NCI-H446 treated with DMSO at 0.1 percent for 48 hours (cell line): ENCODE data around the gene NHLRC2.

Experiments
- DNase-seq: peaks from one replicate; lab custom pipeline; 2025; lab: John Stamatoyannopoulos, UW

Gene NHLRC2

DNA sequence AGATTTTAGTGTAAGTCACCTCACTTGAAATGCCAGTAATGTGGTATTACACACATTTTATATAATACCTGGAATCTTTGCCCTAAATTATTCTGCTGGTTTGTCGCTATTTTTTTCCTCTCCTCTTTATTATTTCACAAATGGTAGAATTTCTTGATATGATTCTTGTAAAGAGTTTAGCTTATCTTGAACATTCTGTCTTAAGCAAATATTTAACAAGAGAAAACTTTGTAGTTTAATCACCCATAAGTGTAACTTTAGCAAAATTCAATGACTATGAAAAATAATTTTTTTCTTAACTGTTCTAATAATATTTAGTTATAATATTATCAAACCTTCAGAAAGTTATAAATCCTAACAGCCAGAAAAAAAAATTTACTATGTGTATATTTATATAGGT lies 56.7 kb downstream of the NHLRC2 start:
- DNase-seq = no peak

DNA sequence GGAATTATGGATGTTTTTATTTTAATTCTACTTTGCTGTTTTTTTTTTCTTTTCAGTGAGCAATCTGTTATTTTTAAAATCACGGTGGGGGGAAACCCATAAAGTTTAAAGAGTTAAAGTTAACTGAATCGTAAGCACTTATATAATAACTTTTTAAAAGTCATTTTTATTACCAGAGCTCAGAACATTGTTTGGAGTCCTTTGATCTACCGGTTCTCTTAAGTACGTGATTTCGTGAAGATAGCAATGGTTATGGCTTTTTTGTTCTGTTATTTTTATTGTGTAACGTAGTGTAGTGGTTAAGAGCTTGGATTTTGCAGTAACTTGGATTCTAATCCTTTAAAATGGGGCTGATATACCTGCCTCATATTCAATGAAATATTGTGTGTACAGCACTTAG lies 57.4 kb downstream of the NHLRC2 start:
- DNase-seq = no peak

GRCh38 chr10:113912582-113912981 lies 58.1 kb downstream of the NHLRC2 start:
- DNase-seq = no peak

DNA sequence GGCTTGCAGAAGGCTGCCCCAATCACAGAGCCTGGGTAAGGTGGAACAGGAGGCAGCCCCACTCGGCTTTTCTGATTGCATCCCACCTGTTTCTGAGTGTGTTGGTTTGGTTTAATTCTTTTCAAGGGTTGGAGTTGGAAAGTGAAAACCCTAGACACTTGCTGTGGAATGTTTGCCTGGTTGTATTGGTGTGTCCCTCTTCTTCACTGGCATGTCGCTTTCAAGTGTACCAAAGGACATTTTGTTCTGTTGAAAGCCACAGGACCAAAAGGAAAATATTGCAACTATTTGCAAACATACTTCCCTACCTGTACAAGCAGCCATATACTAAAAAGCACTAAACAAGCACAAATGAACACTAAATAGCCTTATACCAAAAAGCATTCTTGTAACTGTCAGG lies 60.5 kb downstream of the NHLRC2 start:
- DNase-seq = no peak

GRCh38 chr10:113915540-113915939 lies 61.1 kb downstream of the NHLRC2 start:
- DNase-seq = no peak

DNA sequence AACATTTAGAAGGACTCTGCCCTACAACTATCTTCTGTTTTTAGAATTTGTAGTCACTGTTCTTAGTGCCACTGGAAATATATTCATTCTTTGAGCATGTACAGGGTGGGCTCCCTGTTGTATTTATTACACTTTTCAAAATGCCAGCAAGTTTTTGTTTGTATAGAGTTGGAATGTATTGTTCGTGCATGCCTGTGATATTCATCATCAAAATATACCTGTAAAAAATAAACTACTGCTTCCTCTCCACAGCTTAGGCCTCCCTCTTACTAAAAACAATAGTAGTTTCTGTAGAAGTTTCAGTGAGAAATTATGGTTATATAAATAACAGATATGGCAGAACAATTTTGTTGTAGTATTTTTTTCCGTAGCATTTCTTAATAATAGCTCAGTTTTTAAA lies 61.6 kb downstream of the NHLRC2 start:
- no peak for DNase-seq

DNA sequence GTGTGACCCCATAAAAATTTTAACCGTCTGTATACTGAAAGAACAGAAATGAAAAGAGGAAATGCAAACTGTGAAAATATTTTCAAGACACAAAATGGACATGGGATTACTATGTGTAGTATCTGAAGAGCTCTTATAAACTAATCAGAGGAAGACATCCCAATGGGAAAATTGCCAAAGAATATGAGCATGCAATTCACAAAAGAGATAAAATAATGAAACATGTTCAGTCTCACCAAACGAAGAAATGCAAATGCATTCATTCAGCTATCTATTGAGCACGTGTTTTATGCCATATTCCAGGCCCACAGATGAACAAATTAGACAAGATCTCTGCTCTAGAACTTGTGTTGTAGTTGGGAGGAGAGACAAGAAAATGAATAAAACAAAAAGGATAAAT lies 63.2 kb downstream of the NHLRC2 start:
- no peak for DNase-seq

DNA sequence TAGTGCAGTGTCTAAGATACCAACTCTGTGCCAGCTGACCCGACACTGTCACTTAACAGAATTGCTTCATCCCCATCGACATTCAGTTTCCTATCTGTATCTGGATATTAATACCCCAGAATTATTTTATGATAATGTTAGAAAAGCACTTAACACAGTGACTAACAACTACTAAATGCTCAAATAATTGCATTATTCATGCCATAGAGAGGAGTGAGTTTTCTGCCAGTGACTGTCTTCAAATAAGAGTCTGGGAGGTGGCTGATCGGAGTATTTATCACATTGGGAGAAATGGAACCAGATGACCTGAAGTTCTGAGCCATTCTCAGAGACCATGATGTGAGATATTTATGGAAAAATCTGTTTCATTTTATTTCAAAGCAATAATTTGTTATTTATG lies 65.7 kb downstream of the NHLRC2 start:
- DNase-seq = no peak

GRCh38 chr10:113920875-113921274 lies 66.4 kb downstream of the NHLRC2 start:
- no peak for DNase-seq

- no peak for DNase-seq
Measured at GRCh38 chr10:113921561-113922370, 67.3 kb downstream of the NHLRC2 start.

GRCh38 chr10:113922787-113923570 lies 68.5 kb downstream of the NHLRC2 start:
- no peak for DNase-seq

GRCh38 chr10:113924186-113924585 lies 69.7 kb downstream of the NHLRC2 start:
- DNase-seq = no peak

GRCh38 chr10:113924664-113925063 lies 70.2 kb downstream of the NHLRC2 start:
- DNase-seq = no peak

GRCh38 chr10:113927440-113927839 lies 73.0 kb downstream of the NHLRC2 start:
- no peak for DNase-seq

DNA sequence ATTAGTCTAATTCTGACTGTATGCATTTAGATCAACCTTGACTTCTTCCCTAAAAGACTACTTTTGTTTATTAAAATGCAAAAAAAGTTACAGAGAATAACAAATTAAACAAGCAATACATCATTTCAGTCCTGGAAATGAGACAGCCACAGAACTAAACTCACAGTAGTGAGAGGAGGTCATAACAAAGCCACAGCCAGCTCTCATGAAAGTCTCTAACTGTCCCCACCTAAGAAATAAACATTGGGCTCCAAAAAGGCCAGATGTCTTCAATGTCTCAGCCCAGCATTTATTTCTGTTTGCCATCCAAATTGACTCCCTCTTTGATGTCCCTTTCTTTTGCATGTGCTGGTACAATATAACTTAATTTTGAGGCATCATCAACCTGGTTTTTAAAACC lies 74.4 kb downstream of the NHLRC2 start:
- no peak for DNase-seq

DNA sequence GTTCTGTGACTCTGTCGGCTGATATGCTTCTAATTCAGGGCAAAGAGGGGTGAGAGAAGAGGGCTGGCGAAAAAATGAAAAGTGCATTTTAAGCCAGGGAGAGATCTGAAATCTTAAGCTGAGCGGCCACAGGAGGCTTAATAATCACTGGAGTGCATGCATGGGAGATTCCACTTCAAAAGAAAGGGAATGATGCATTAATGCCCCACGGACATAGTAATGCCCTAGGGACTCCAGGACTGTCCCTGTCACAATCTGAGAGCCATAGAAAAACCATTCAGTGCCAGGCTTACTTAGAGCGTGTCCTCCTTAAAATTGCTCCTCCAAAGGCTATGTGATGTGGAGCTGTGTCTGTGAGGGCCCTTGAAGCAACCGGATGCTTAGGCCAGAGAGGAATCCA lies 75.1 kb downstream of the NHLRC2 start:
- no peak for DNase-seq

DNA sequence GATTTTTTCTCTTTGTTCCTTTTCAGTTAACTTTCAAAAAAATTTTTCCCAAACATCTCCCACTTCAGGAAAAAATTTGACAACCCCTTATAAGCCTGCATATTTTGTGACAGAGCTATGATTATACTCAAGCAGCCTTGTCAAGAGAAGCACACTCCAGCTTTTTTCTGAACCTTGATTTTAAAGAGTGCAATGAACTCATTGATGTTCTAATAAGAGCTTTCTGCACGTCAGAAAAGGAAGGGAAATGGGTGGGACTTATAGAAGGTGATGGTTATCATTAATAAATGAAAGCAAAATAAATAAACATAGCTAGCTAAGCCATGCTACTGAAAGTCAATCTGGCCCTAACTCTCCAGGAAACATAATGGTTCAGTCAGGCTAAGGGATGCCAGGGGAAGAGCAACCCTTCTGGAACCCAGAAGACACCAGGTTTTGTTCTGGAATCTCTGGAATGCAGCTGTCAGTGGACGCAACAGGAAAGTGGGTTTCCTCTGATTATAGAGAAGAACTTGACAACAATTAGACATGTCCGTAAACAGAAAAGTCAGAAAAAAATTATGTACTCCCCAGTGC lies 76.1 kb downstream of the NHLRC2 start:
- DNase-seq = no peak

- no peak for DNase-seq
Measured at GRCh38 chr10:113932854-113933253, 78.4 kb downstream of the NHLRC2 start.

DNA sequence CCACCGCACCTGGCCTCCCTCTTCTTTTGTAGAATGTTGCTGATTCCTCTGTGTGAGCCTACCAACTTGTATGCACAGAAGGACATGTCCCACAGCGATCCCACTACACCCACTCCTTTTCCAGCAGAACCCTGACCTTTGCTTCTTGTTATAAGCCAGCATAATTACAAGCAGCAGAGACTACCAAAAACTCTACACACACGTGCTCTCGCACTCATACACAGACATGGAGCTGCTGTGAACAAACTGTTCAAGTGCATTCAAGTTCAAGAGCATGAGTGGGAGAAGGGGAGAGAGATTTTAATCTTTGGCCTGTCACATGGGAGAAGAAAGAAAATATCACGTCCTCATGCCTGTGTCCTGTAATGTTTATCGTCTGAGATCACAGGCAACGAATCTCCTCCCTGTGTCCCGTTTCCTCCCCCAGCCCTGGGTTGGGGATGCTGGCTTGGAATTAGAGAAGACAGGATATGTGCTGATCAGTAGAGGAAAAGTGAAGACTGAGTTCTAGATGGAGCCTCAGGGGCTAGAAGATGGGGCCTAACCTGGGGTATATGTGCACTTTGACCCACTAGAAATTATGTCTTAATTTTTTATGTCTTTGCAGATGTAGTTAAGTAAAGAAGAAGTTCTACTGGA lies 79.6 kb downstream of the NHLRC2 start:
- DNase-seq = no peak

- DNase-seq = no peak
Measured at GRCh38 chr10:113937258-113937657, 82.8 kb downstream of the NHLRC2 start.

DNA sequence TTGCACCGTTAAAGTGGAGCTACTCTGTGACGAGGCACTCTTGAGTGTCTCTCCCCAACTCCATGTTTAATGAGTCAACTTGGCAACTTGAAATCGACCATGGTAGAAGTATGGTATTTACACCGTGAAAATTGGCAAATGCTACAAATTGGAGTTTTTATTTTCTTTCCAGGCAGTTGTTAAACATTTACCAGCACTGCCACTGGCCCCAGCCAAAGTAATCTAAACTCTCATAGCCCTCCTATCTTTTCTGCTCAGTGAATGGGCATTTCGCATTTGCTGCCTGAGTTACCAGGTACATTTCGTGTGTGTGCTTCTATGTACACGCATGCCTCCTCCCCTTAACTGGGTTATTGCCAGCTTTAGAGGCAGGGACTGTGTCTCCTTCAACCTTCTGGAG lies 83.3 kb downstream of the NHLRC2 start:
- no peak for DNase-seq

GRCh38 chr10:113939212-113939860 lies 84.9 kb downstream of the NHLRC2 start:
- no peak for DNase-seq
